GM19468 (cell line): ENCODE measurements around the gene KISS1R.

Experiments
- ATAC-seq: cut with Tn5 transposase; IDR thresholded peaks from one replicate; pipeline ENCODE4 v1.9.1; 2021; ENCODE audit warnings: mild to moderate bottlenecking, moderate library complexity, moderate number of reproducible peaks; ENCODE audit not compliant: unreplicated experiment; ENCODE audit errors: extremely low read depth

KISS1R gene

GRCh38 chr19:919199-920050 lies 2.3 kb downstream of the KISS1R start:
- no peak for ATAC-seq

GRCh38 chr19:920051-920864 lies 3.1 kb downstream of the KISS1R start:
- no peak for ATAC-seq

- ATAC-seq: no peak
Observed at GRCh38 chr19:924553-925086, 7.5 kb downstream of the KISS1R start.

GRCh38 chr19:925087-925525 lies 8.0 kb downstream of the KISS1R start:
- no peak for ATAC-seq

- ATAC-seq: no peak
Observed at GRCh38 chr19:925526-926322, 8.6 kb downstream of the KISS1R start, which contains the start of gene ARID3A. Gene ARID3A, plus strand, starts transcription at chr19:926035. Its CDS starts 3,494 bp downstream, at chr19:929529.

- no peak for ATAC-seq
Observed at GRCh38 chr19:926323-926588, 9.1 kb downstream of the KISS1R start.

DNA sequence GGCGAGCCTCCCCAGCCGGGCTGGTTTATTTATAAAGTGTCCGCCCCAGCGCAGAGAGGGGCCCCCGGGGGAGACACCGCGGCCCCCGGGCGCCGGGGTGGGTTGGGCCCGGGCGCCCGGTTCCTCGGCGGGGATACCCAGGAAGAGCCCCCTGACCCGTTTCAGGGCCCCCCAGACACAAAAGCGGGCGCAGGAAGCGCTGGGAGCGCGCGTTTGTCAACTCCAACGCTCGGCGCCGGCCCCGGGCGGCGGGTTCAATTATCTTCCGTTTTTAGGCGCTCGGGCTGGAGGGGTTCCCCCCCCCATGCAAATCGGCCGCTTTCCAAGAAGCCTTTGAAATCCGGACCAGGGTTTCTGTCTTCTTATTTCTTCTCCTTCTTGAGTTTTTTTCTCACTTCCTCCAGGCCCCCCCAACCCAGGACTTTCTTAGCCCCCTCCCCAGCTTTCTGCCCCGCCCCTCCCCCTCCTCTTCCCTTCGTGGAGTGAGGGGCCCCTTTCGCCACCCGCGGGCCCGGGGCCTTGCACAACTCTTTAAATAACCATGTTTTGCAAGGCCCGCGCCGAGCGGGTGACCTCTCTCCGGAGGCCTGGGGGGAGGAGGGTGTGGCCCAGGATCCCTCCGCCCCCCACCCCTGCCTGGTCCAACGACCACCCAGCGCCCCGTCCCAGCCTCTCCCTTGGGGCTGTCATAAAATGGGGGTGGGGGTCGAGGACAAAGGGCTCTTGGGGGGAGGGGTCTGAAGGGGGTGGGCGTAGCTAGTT lies 9.6 kb downstream of the KISS1R start:
- ATAC-seq: no peak

GRCh38 chr19:927351-927779 lies 10.2 kb downstream of the KISS1R start:
- ATAC-seq: no peak

DNA sequence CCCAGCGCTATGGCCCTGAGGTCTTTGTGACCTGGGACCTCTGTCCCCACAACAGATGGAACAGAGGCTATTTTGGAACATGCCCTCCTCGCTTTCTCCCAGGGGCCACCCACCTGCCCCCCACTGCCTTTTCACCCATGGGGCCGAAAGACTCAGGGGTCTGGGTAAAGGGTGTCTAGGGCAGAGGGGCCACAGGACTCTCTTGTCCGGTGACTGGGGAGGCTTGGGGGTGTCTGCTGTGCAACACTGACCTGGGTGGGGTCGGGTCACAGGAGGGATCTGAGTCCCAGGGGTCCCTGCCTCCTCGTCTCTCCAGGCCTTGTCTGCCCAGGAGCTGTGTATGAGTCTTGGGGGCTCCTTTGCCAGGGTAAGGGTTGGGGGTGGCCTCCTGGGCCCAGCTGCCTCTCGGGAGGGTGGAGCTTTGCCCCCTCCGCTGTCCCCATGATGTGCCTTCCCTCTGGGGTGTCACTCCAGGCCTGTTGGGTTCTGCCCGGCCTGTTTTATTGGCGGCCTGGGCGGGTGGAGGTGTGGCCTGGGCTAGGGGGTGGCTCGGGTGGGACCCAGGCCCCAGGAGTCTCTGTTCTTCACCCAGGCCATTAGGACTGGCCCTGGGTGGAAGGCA lies 10.8 kb downstream of the KISS1R start:
- ATAC-seq: no peak

- no peak for ATAC-seq
Observed at GRCh38 chr19:928471-929202, 11.5 kb downstream of the KISS1R start.

GRCh38 chr19:929203-929890 lies 12.2 kb downstream of the KISS1R start:
- ATAC-seq: no peak

DNA sequence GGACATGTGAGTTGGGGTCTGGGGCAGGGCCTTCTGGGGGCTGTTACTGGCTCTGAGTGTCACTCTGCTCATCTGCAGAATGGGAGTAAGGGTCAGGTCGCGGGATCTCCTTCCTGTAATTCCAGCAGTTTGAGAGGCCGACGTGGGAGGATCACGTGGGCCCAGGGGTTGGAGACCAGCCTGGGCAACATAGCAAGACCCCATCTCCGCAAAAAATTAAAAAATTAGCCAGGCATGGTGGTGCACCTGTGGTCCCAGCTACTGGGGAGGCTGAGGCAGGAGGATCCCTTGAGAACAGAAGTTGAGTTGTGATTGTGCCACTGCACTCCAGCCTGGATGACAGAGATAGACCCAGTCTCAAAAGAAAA lies 12.7 kb downstream of the KISS1R start:
- no peak for ATAC-seq

DNA sequence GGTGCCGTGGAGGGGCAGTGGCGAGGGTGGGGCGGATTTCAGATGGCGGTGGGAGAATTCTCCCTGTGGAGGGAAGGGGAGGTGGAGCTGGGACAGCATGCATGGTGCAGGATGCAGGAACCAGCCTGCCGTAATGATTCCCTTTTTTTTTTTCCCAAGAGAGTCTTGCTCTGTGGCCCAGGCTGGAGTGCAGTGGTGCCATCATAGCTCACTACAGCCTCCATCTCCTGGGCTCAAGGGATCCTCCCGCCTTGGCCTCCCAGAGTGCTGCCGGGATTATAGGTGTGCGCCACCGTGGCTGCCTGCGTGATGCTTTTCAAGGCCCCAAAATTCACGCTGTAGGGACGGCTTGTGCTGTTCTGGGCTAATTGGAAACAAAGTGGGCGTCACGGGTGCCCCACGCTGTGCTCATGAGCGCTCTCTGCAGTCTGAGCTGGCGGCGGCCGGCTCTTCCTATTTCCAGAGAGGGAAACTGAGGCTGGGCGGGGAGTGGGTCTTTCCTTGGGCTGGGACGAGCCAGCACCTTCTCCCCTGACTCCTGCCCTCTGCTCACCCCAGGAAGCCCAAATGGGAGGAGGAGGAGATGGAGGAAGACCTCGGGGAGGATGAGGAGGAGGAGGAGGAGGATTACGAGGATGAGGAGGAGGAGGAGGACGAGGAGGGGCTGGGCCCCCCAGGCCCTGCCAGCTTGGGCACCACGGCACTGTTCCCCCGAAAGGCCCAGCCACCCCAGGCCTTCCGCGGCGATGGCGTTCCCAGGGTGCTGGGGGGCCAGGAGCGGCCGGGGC lies 14.9 kb downstream of the KISS1R start:
- no peak for ATAC-seq

DNA sequence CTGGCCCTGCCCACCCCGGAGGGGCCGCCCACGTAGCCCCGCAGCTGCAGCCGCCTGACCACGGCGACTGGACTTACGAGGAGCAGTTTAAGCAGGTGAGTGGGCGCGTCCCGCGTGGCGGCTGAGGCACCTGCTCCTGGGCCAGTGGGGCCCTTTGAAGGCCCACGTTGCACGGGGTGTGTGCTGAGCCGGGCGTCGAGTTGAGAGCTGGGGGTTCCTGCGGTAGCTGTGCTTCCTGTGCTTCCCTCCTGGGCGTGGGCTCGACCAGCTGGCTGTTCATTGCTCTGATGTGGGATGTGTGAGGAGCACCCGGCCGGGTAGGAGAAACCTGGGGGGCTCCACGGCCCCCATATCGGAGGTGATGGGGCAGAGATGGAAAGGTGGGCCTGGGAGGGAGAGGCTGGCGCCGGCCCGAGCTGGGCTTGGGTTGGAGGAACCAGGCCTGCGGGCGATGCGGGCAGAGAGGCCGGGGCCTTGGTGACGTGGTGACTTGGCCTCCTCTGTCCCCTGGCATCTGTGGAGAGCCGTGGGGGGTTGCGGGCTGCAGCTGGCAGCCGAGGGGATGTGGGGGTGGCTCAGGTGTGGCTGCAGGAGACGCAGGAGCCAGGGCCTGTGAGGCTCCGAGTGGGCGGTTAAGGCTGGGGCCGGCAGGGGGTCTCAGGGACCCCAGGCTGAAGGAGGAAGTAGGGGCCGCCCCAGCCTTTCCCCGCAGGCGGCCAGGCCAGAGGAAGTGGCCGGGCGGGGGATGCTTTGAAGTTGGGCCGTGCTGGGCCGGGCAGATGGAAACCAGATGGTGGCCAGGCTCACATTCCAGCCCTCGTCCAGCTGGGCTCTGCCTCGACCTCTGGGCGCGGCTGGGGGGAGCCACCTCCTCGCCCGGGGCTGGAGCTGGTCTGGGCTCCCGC lies 15.8 kb downstream of the KISS1R start:
- no peak for ATAC-seq

DNA sequence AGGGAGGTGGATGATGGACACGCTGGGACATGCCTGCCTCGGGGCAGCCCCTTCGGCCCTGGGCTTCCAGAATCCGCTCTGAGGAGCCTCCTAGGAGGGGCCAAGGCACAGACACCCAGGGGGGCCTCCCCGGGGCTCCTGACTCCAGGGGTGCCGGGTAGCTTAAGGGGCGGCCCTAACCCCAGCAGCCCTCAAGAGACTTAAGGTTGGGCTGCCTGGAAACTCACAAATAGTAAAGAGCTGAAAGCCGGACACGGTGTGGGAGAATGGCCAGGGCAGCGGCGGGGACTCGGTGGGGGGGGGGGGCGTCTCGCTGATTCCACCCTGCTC lies 16.4 kb downstream of the KISS1R start:
- no peak for ATAC-seq

DNA sequence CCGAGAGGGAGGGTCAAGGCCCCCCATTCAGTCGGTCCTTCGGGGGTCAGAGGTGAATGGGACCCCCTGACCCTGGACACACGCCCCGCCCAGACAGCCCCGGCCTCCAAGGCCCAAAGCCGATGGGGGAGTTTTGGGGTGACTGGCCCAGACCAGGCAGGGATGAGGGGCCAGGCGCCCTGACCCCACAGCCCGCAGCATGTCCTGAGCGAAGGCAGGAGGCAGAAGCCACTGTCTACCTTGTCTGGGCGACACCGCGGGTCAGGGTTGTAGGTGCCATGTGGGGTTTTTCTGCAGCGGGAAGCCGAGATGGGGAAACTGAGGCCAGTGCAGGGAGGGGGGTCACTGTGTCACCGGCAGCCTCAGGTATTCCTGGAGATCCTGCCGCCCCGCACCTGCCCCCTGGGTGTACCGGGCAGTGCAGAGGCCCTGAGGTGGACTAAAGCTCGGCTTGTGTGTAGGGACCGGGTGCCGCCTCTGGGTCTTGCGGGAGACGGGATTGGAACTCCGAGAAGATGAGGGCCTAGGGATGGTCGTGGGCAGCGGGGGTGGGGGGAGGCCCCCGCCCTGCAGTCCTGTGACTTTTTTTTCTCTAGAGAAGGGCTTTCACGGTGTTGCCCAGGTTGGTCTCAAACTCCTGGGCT lies 17.2 kb downstream of the KISS1R start:
- no peak for ATAC-seq
